Measurements from ENCODE around the gene UBR2. TPM values are rescaled to one million over a fixed set of nuclear protein-coding genes. Genes with fewer than 3 reads are reported as not detected.
"Not testable (repeated sequence)": the region's sequence is repeated elsewhere in the genome, so short reads cannot be mapped to it uniquely, and the experiment has no call there.

The UBR2 gene
- total and polyA plus RNA-seq, 9 of the 15 experiments (the other 6 are each of a cell fraction or from before 2014, with no cell fraction given), result 9.1 to 38.9 (median 23.4) TPM

- ATAC-seq; BruUV-seq (replicated peaks); H3K9me1 ChIP-seq (ENCODE audit: control insufficient read depth, insufficient read depth, low read length); CTCF ChIA-PET (ENCODE audit: low intra/inter-chr PET ratio); H2AFZ ChIP-seq (ENCODE audit: low read depth, low read length); H3K36me3 ChIP-seq (ENCODE audit: control insufficient read depth, insufficient read depth, low read length); H3K9ac ChIP-seq (ENCODE audit: insufficient read depth in 1 of 2, low read depth in 2 of 2, low read length in 2 of 2); H4K20me1 ChIP-seq (replicated peaks; ENCODE audit: control insufficient read depth, insufficient read depth, low read length); H3K9me3 ChIP-seq (replicated peaks; ENCODE audit: control insufficient read depth, insufficient read depth, low read depth, low read length); DNase-seq (ENCODE audit: extremely low read depth in 1 of 4, low spot score in 3 of 4); H3K4me3 ChIP-seq; in situ Hi-C loops (cut with MboI); H3K27me3 ChIP-seq (ENCODE audit: control insufficient read depth in 2 of 2, insufficient read depth in 2 of 2, low read length in 2 of 2); FAIRE-seq; H3K4me1 ChIP-seq (replicated peaks in 1 of 2; ENCODE audit: control insufficient read depth in 2 of 2, insufficient read depth in 2 of 2, low read length in 2 of 2); TF ChIP-seq FOXM1 (CRISPR knock-in tag; IDR thresholded peaks at IDR 0.05; ENCODE audit: low read depth): not testable (repeated sequence)
- intact Hi-C loops (cut with micrococcal nuclease), result loop anchor here (5.0 kb wide), 2 partner anchors 95 to 310 kb away; partner anchors contain the start of gene RPL7L1
- WGBS (ENCODE audit: insufficient coverage, low coverage, missing lambda C conversion rate), result 44% methylated on average over 4 of the region's 4 CpGs
- TF ChIP-seq FOXM1 (IDR thresholded peaks at IDR 0.05; ENCODE audit: low read depth) (peak; percentile 63; the same call in 1 of the 2 replicates), KDM1A (IDR thresholded peaks at IDR 0.05) (peak in 1 of 2 experiments; percentile 25; a peak in 1 of 4 replicates), BCOR (IDR thresholded peaks at IDR 0.05) (0 out of 2 replicates have a peak, but pooled peaks have one; percentile 30), TRIM24 (IDR thresholded peaks at IDR 0.05) (peak in 1 of 2 experiments; percentile 35; a peak in 1 of 4 replicates), SP1 (CRISPR knock-in tag; IDR thresholded peaks at IDR 0.05) (peak; percentile 33; the same call in 1 of the 2 replicates), FOXA3 (CRISPR knock-in tag; conservative IDR thresholded peaks at IDR 0.05 in 1 of 2, IDR thresholded peaks at IDR 0.05 in 1 of 2) (peak in 1 of 2 experiments; percentile 90; a peak in 2 of 4 replicates), ARID1B (IDR thresholded peaks at IDR 0.05) (peak; percentile 39; the same call in 1 of the 2 replicates), DPF2 (IDR thresholded peaks at IDR 0.05) (0 out of 2 replicates have a peak, but pooled peaks have one; percentile 12), FOXK2 (conservative IDR thresholded peaks at IDR 0.05 in 1 of 2, IDR thresholded peaks at IDR 0.05 in 1 of 2; ENCODE audit: low read depth in 2 of 2) (peak; percentile 64 to 76; a peak in 2 of 4 replicates), FOXA1 (IDR thresholded peaks at IDR 0.05; ENCODE audit: borderline replicate concordance) (peak; percentile 42; the same call in 1 of the 2 replicates), HDAC1 (IDR thresholded peaks at IDR 0.05) (peak in 1 of 2 experiments; percentile 33; a peak in 1 of 4 replicates), ESRRA (IDR thresholded peaks at IDR 0.05; ENCODE audit: borderline replicate concordance, low read depth) (peak; percentile 76), FOXJ2 (tag; IDR thresholded peaks at IDR 0.05) (0 out of 2 replicates have a peak, but pooled peaks have one; percentile 19)
- Histone ChIP-seq H3K27ac (ENCODE audit: extremely low read depth, low read depth, low read length) (peak overlapping the region; percentile 7; the same call in 1 of the 3 replicates), H3K79me2 (ENCODE audit: control insufficient read depth, insufficient read depth, low read length) (peaks cover 83% of the 10 kb centered on the region), H3K4me2 (ENCODE audit: insufficient read depth, low read length) (0 out of 2 replicates have a peak overlapping the region, but pooled peaks have one; percentile 6)
- POLR2A ChIA-PET, result interaction anchor here (1.2 to 3.9 kb wide), 3 partner anchors 20 to 350 kb away, joined by 4 to 18 read pairs (median 4); no protein-coding TSS in a partner anchor
Observed at GRCh38 chr6:42567237-42567636, 3.4 kb downstream of the UBR2 start.
